ENCODE data around the gene EFCAB9. TPM values are rescaled to one million over a fixed set of nuclear protein-coding genes. Genes with fewer than 3 reads are reported as not detected.

The EFCAB9 gene
- total RNA-seq, 1 donor from 2014 or later, result not detected

GRCh38 chr5:172248637-172249036, 54.7 kb downstream of the EFCAB9 start:
- H3K27ac ChIP-seq (replicated peaks), result no peak overlapping the region
- H3K9me3 ChIP-seq (replicated peaks), result peaks cover 41% of the 10 kb centered on the region
- H3K4me3 ChIP-seq, result no peak overlapping the region
- TF ChIP-seq CTCF (IDR thresholded peaks at IDR 0.05; ENCODE audit: borderline replicate concordance), result no peak
- H3K4me1 ChIP-seq, result peaks cover 26% of the 10 kb centered on the region
- no peak for DNase-seq
- peaks cover 6% of the 10 kb centered on the region for H3K36me3 ChIP-seq
- H3K27me3 ChIP-seq (ENCODE audit: low read depth), result no peaks in the 10 kb centered on the region
- intact Hi-C loops (cut with micrococcal nuclease), result no loop called here

GRCh38 chr5:172251419-172251818, 57.4 kb downstream of the EFCAB9 start:
- Histone ChIP-seq H3K27ac (replicated peaks) (no peak overlapping the region), H3K27me3 (ENCODE audit: low read depth) (no peaks in the 10 kb centered on the region), H3K4me3 (no peak overlapping the region), H3K4me1 (peaks cover 10% of the 10 kb centered on the region), H3K36me3 (peaks cover 20% of the 10 kb centered on the region), H3K9me3 (replicated peaks) (peaks cover 42% of the 10 kb centered on the region)
- intact Hi-C loops (cut with micrococcal nuclease), result no loop called here
- no peak for DNase-seq
- TF ChIP-seq CTCF (IDR thresholded peaks at IDR 0.05; ENCODE audit: borderline replicate concordance), result no peak

DNA sequence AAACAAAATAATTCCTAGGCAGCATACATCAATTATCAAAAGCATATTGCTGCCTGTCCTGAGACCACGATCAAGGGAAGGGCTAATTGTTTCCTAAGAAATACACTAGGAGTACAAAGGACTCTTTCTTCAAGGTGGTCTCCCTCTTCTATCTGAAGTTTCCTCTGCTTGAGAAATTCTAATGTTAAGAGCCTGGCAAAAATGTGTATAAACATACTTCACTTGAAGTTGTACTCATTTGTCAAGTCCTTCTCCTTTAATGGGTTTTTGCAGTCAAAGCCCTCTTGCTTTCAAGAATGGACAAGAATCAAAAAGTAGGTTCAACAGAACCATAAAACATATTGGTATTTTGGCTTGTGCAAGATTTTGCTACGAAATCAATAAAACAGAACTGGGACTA, 58.5 kb downstream of the EFCAB9 start:
- H3K4me1 ChIP-seq, result peaks cover under 1% of the 10 kb centered on the region
- H3K27ac ChIP-seq (replicated peaks), result no peak overlapping the region
- TF ChIP-seq CTCF (IDR thresholded peaks at IDR 0.05; ENCODE audit: borderline replicate concordance), result no peak
- H3K36me3 ChIP-seq, result peaks cover 20% of the 10 kb centered on the region
- H3K4me3 ChIP-seq, result no peak overlapping the region
- peaks cover 42% of the 10 kb centered on the region for H3K9me3 ChIP-seq (replicated peaks)
- intact Hi-C loops (cut with micrococcal nuclease), result no loop called here
- no peak for DNase-seq
- H3K27me3 ChIP-seq (ENCODE audit: low read depth), result no peaks in the 10 kb centered on the region

Other genes with a start within 250 kb of the EFCAB9 start
- gene FBXW11, start 187.5 kb upstream of the EFCAB9 start, total RNA-seq, result 69.0 TPM
- gene STK10, start 5.9 kb upstream of the EFCAB9 start, total RNA-seq, result 5.3 TPM
- 7.6 TPM for gene UBTD2, start 89.6 kb downstream of the EFCAB9 start, total RNA-seq

Data from left ventricle myocardium inferior (tissue), 1 donor.